GM23338 (cell line): ENCODE data around the gene SFRP5. TPM values are rescaled to one million over a fixed set of nuclear protein-coding genes. Genes with fewer than 3 reads are reported as not detected.
A peak's percentile ranks its signal among the peaks of the same experiment; 100 is the strongest.

ENCODE experiments used
- ATAC-seq: fragments of 200-7000 bp; cut with Tn5 transposase; 3 replicates; pipeline ENCODE4 v1.9.1; 2020
- DNase-seq: peaks from one replicate; pipeline ENCODE4 v3.0.0-alpha.2; 2015; ENCODE audit warnings: low spot score
- H2AFZ ChIP-seq: fragments of 200-600 bp; sonication (generic); 2 replicates; pipeline ENCODE4 v1.8.0; 2016; ENCODE audit warnings: antibody characterized with exemption, mild to moderate bottlenecking, moderate library complexity
- H3F3A ChIP-seq: fragments of 200-600 bp; sonication (generic); replicated peaks from 2 replicates; pipeline ENCODE4 v1.8.0; 2017; ENCODE audit warnings: antibody characterized with exemption, mixed run types, low read depth
- H3K27ac ChIP-seq: fragments of 200-600 bp; sonication (generic); 2 replicates; pipeline ENCODE4 v1.6.1; 2016; ENCODE audit warnings: low read depth
- H3K27me3 ChIP-seq: fragments of 200-600 bp; sonication (generic); 2 replicates; pipeline ENCODE4 v1.8.0; 2016; ENCODE audit warnings: mild to moderate bottlenecking, mixed run types, moderate library complexity; ENCODE audit not compliant: insufficient read depth
- H3K36me3 ChIP-seq: fragments of 200-600 bp; sonication (generic); 2 replicates; pipeline ENCODE4 v1.8.0; 2016; ENCODE audit warnings: mild to moderate bottlenecking; ENCODE audit not compliant: insufficient read depth
- H3K4me1 ChIP-seq: fragments of 200-600 bp; sonication (generic); 2 replicates; pipeline ENCODE4 v1.8.0; 2016; ENCODE audit warnings: mild to moderate bottlenecking, moderate library complexity; ENCODE audit not compliant: insufficient read depth
- H3K4me2 ChIP-seq: fragments of 200-600 bp; sonication (generic); 2 replicates; pipeline ENCODE4 v1.7.1; 2017; ENCODE audit warnings: mixed run types
- H3K4me3 ChIP-seq: fragments of 200-600 bp; sonication (generic); 2 replicates; pipeline ENCODE4 v1.6.1; 2016; ENCODE audit warnings: mixed run types
- H3K79me2 ChIP-seq: fragments of 200-600 bp; sonication (generic); replicated peaks from 2 replicates; pipeline ENCODE4 v1.8.0; 2017; ENCODE audit warnings: mild to moderate bottlenecking; ENCODE audit not compliant: insufficient read depth
- H3K9me2 ChIP-seq: fragments of 200-600 bp; sonication (generic); 2 replicates; pipeline ENCODE4 v1.8.0; 2017; ENCODE audit not compliant: insufficient read depth
- H4K20me1 ChIP-seq: fragments of 200-600 bp; sonication (generic); replicated peaks from 2 replicates; pipeline ENCODE4 v1.8.0; 2017; ENCODE audit warnings: mild to moderate bottlenecking; ENCODE audit not compliant: insufficient read depth
- H3K27ac Mint-ChIP-seq: 2 replicates; pipeline ENCODE4 v1.8.0; 2020; ENCODE audit warnings: inconsistent platforms, mild to moderate bottlenecking, moderate library complexity, mixed read lengths
- H3K27me3 Mint-ChIP-seq: 3 replicates; pipeline ENCODE4 v1.8.0; 2022; ENCODE audit warnings: low read depth, mild to moderate bottlenecking, moderate library complexity, mixed read lengths, inconsistent platforms; ENCODE audit not compliant: insufficient read depth, poor library complexity
- H3K36me3 Mint-ChIP-seq: 3 replicates; pipeline ENCODE4 v1.8.0; 2021; ENCODE audit warnings: low read depth, mild to moderate bottlenecking, inconsistent platforms, moderate library complexity, mixed read lengths
- H3K4me1 Mint-ChIP-seq: 3 replicates; pipeline ENCODE4 v1.8.0; 2020; ENCODE audit warnings: mild to moderate bottlenecking, inconsistent platforms, mixed read lengths
- H3K4me3 Mint-ChIP-seq: 3 replicates; pipeline ENCODE4 v1.8.0; 2021; ENCODE audit warnings: moderate library complexity, mild to moderate bottlenecking, inconsistent platforms, mixed read lengths
- H3K9me3 Mint-ChIP-seq: 3 replicates; pipeline ENCODE4 v1.8.0; 2020; ENCODE audit warnings: moderate library complexity, mild to moderate bottlenecking, inconsistent platforms, mixed read lengths
- CTCF ChIP-seq, 2 experiments: fragments of 200-600 bp in 1 of 2; sonication (generic) in 1 of 2; conservative IDR thresholded peaks; 2 replicates each; pipeline versions ENCODE4 v1.5.1 to v1.6.1; 2016 to 2017; ENCODE audit warnings: antibody characterized with exemption in 2 of 2, low read depth in 2 of 2, mild to moderate bottlenecking in 2 of 2, moderate library complexity in 1 of 2
- ETS1 ChIP-seq: IDR thresholded peaks from 2 replicates; pipeline ENCODE4 v1.6.1; 2016; ENCODE audit warnings: antibody characterized with exemption
- EZH2 ChIP-seq: fragments of 200-600 bp; sonication (generic); IDR thresholded peaks from one replicate; pipeline ENCODE4 v1.8.0; 2017; ENCODE audit warnings: antibody characterized with exemption, mild to moderate bottlenecking, low read depth; ENCODE audit not compliant: unreplicated experiment
- NANOG ChIP-seq: IDR thresholded peaks from 2 replicates; pipeline ENCODE4 v1.6.1; 2016; ENCODE audit warnings: antibody characterized with exemption, borderline replicate concordance
- STAT1 ChIP-seq: IDR thresholded peaks from one replicate; pipeline ENCODE4 v1.6.1; 2016; ENCODE audit warnings: antibody characterized with exemption; ENCODE audit not compliant: unreplicated experiment
- ZNF462 ChIP-seq: fragments of 250-450 bp; sonication (Bioruptor Pico); IDR thresholded peaks from 2 replicates; pipeline ENCODE4 v1.5.0; 2020; ENCODE audit warnings: mild to moderate bottlenecking, moderate library complexity
- polyA plus RNA-seq: library from polyadenylated mRNA; unstranded; fragments of >200 nt; fragmentation: Nextera tagmentation; extraction: Ambion mirVana; gene quantifications from 2 replicates; pipeline ENCODE4 v1.2.1, GENCODE V29; 2016
- total RNA-seq: library from RNA; depleted of rRNA; stranded (reverse); fragments of >200 nt; shearing (Covaris generic); gene quantifications from 2 replicates; pipeline ENCODE4 v1.2.3, GENCODE V29; 2014

The SFRP5 gene
- total and polyA plus RNA-seq, 2 experiments from 2014 or later: 2.4 to 3.5 TPM

- Histone ChIP-seq H3K27me3 (no peaks in the 10 kb centered on the region), H2AFZ (no peak overlapping the region), H4K20me1 (no peaks in the 10 kb centered on the region), H3K36me3 (peaks cover 4% of the 10 kb centered on the region; the same call in 1 of the 2 replicates), H3K4me2 (no peak overlapping the region), H3K27ac (no peak overlapping the region), H3K4me3 (no peak overlapping the region), H3K79me2 (no peaks in the 10 kb centered on the region), H3K9me2 (no peaks in the 10 kb centered on the region), H3K4me1 (peaks cover 7% of the 10 kb centered on the region; the same call in 1 of the 2 replicates), H3F3A (no peaks in the 10 kb centered on the region)
- H3K9me3 Mint-ChIP-seq: no peaks in the 10 kb centered on the region
- H3K27ac Mint-ChIP-seq: peak overlapping the region; percentile 60; the same call in 1 of the 2 replicates
- ATAC-seq (no peak), DNase-seq (no peak)
- no peak overlapping the region for H3K4me3 Mint-ChIP-seq
- H3K4me1 Mint-ChIP-seq: peaks cover 29% of the 10 kb centered on the region
- peaks cover 42% of the 10 kb centered on the region for H3K36me3 Mint-ChIP-seq
- TF ChIP-seq NANOG: no peak
- no peak for TF ChIP-seq STAT1
- no peak for TF ChIP-seq CTCF (conservative IDR thresholded peaks at IDR 0.05; ENCODE audit: low read depth in 2 of 2)
- TF ChIP-seq ZNF462 (CRISPR knock-in tag): no peak
- TF ChIP-seq EZH2: no peak
- no peak for TF ChIP-seq ETS1
- H3K27me3 Mint-ChIP-seq: peaks cover 21% of the 10 kb centered on the region
Measured at GRCh38 chr10:97761331-97761865, 10.4 kb downstream of the SFRP5 start.
